ENCODE results near the gene CD48.

DNA sequence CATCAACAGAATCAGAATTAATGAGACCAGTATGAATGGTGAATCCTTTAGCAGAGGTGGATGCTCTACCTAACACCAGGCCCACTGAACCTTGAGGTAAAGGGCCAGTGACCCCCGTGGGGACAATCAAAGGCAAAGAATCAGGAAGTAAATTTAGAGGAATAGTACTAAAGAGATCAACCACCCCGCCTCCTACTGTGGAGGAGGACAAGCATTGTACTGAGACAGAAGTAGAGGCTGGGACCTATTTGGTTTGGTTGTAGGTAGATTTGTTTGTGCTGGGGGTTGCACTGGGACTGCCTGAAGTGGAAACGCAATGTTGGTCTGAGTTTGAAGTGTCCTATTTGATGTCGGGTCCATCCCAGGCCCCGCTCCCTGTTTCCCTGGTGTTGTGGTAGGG is 9.5 kb downstream of the CD48 start:
- TF ChIP-seq, protein P1, sequence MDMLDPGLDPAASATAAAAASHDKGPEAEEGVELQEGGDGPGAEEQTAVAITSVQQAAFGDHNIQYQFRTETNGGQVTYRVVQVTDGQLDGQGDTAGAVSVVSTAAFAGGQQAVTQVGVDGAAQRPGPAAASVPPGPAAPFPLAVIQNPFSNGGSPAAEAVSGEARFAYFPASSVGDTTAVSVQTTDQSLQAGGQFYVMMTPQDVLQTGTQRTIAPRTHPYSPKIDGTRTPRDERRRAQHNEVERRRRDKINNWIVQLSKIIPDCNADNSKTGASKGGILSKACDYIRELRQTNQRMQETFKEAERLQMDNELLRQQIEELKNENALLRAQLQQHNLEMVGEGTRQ (IDR thresholded peaks at IDR 0.05; ENCODE audit: low read depth, low read length), result no peak
- TF ChIP-seq POLR2A (IDR thresholded peaks at IDR 0.05; ENCODE audit: low read depth, low read length) (no peak), BHLHE40 (IDR thresholded peaks at IDR 0.05; ENCODE audit: low read depth, low read length) (no peak), MXI1 (IDR thresholded peaks at IDR 0.05; ENCODE audit: borderline replicate concordance, low read depth, low read length) (no peak), RAD21 (IDR thresholded peaks at IDR 0.05; ENCODE audit: low read length) (no peak), MAZ (IDR thresholded peaks at IDR 0.05; ENCODE audit: borderline replicate concordance, low read depth, low read length) (no peak), FOS (IDR thresholded peaks at IDR 0.05; ENCODE audit: low read depth, low read length) (no peak), CHD1 (IDR thresholded peaks at IDR 0.05; ENCODE audit: low read depth, low read length) (no peak), NFE2L2 (IDR thresholded peaks at IDR 0.05; ENCODE audit: low read depth, low read length) (no peak), SMC3 (IDR thresholded peaks at IDR 0.05; ENCODE audit: low read depth, low read length) (no peak)
- TF ChIP-seq, protein P2, sequence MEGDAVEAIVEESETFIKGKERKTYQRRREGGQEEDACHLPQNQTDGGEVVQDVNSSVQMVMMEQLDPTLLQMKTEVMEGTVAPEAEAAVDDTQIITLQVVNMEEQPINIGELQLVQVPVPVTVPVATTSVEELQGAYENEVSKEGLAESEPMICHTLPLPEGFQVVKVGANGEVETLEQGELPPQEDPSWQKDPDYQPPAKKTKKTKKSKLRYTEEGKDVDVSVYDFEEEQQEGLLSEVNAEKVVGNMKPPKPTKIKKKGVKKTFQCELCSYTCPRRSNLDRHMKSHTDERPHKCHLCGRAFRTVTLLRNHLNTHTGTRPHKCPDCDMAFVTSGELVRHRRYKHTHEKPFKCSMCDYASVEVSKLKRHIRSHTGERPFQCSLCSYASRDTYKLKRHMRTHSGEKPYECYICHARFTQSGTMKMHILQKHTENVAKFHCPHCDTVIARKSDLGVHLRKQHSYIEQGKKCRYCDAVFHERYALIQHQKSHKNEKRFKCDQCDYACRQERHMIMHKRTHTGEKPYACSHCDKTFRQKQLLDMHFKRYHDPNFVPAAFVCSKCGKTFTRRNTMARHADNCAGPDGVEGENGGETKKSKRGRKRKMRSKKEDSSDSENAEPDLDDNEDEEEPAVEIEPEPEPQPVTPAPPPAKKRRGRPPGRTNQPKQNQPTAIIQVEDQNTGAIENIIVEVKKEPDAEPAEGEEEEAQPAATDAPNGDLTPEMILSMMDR (conservative IDR thresholded peaks at IDR 0.05; ENCODE audit: low read depth, low read length), result no peak
